SK-N-SH treated with all-trans-retinoic acid at 6 μM for 48 hours (cell line): ENCODE measurements around the gene CAV1.

ENCODE experiments used
- ATAC-seq: fragments of 200-7000 bp; cut with Tn5 transposase; 3 replicates; pipeline ENCODE4 v1.9.1; 2020; ENCODE audit warnings: mild to moderate bottlenecking, moderate library complexity
- ARNTL ChIP-seq: fragments of 450-650 bp; formaldehyde crosslinking; IDR thresholded peaks from 2 replicates; pipeline ENCODE4 v1.5.0; 2020; ENCODE audit warnings: low read depth, mild to moderate bottlenecking, moderate library complexity, borderline replicate concordance
- BACH2 ChIP-seq: fragments of 250-450 bp; sonication (Bioruptor Pico); IDR thresholded peaks from 2 replicates; pipeline ENCODE4 v1.9.0; 2021; ENCODE audit warnings: mild to moderate bottlenecking, borderline replicate concordance
- CREB5 ChIP-seq: fragments of 250-450 bp; sonication (Bioruptor Pico); IDR thresholded peaks from 2 replicates; pipeline ENCODE4 v1.5.1; 2020; ENCODE audit warnings: low read depth, mild to moderate bottlenecking, moderate library complexity
- CSDC2 ChIP-seq: fragments of 250-450 bp; sonication (Bioruptor Pico); IDR thresholded peaks from 2 replicates; pipeline ENCODE4 v1.5.0; 2020; ENCODE audit warnings: mild to moderate bottlenecking, moderate library complexity
- CSRNP3 ChIP-seq: fragments of 250-450 bp; sonication (Bioruptor Pico); IDR thresholded peaks from 2 replicates; pipeline ENCODE4 v1.5.1; 2021; ENCODE audit warnings: mild to moderate bottlenecking, moderate library complexity
- ESRRG ChIP-seq: fragments of 250-450 bp; sonication (Bioruptor Pico); IDR thresholded peaks from 2 replicates; pipeline ENCODE4 v1.6.1; 2021; ENCODE audit warnings: mild to moderate bottlenecking
- GLIS3 ChIP-seq: fragments of 250-450 bp; sonication (Bioruptor Pico); IDR thresholded peaks from 2 replicates; pipeline ENCODE4 v1.5.0; 2020; ENCODE audit warnings: mild to moderate bottlenecking, moderate library complexity
- ISL1 ChIP-seq: fragments of 250-450 bp; sonication (Bioruptor Pico); IDR thresholded peaks from 2 replicates; pipeline ENCODE4 v2.1.2; 2022; ENCODE audit warnings: mild to moderate bottlenecking, moderate library complexity
- OSR1 ChIP-seq: fragments of 250-450 bp; sonication (Bioruptor Pico); IDR thresholded peaks from 2 replicates; pipeline ENCODE4 v1.8.0; 2022; ENCODE audit warnings: moderate library complexity, mild to moderate bottlenecking, inconsistent platforms
- PATZ1 ChIP-seq: fragments of 250-450 bp; sonication (Bioruptor Pico); IDR thresholded peaks from 2 replicates; pipeline ENCODE4 v1.8.0; 2020; ENCODE audit warnings: mild to moderate bottlenecking, moderate library complexity, borderline replicate concordance
- POU6F1 ChIP-seq: fragments of 250-450 bp; sonication (Bioruptor Pico); IDR thresholded peaks from 2 replicates; pipeline ENCODE4 v1.8.0; 2021; ENCODE audit warnings: low read depth, mild to moderate bottlenecking, moderate library complexity, borderline replicate concordance
- PPARA ChIP-seq: fragments of 250-450 bp; sonication (Bioruptor Pico); IDR thresholded peaks from 2 replicates; pipeline ENCODE4 v1.5.0; 2020; ENCODE audit warnings: mild to moderate bottlenecking, borderline replicate concordance
- RARB ChIP-seq: fragments of 250-450 bp; sonication (Bioruptor Pico); IDR thresholded peaks from 2 replicates; pipeline ENCODE4 v1.8.0; 2021; ENCODE audit warnings: mild to moderate bottlenecking, moderate library complexity
- SNAI2 ChIP-seq: fragments of 250-450 bp; sonication (Bioruptor Pico); IDR thresholded peaks from 2 replicates; pipeline ENCODE4 v1.5.0; 2020; ENCODE audit warnings: mild to moderate bottlenecking, moderate library complexity
- TCF4 ChIP-seq: fragments of 250-450 bp; sonication (Bioruptor Pico); IDR thresholded peaks from 2 replicates; pipeline ENCODE4 v1.8.0; 2021; ENCODE audit warnings: mild to moderate bottlenecking, moderate library complexity, borderline replicate concordance
- TOX ChIP-seq: fragments of 250-450 bp; sonication (Bioruptor Pico); IDR thresholded peaks from 2 replicates; pipeline ENCODE4 v1.8.0; 2021; ENCODE audit warnings: mild to moderate bottlenecking, moderate library complexity, borderline replicate concordance
- ZC3H10 ChIP-seq: fragments of 250-450 bp; sonication (Bioruptor Pico); IDR thresholded peaks from 2 replicates; pipeline ENCODE4 v1.5.1; 2021; ENCODE audit warnings: mild to moderate bottlenecking, moderate library complexity
- ZFP3 ChIP-seq: fragments of 250-450 bp; sonication (Bioruptor Pico); IDR thresholded peaks from 2 replicates; pipeline ENCODE4 v1.5.0; 2020; ENCODE audit warnings: mild to moderate bottlenecking, moderate library complexity
- ZFP30 ChIP-seq: fragments of 450-650 bp; formaldehyde crosslinking; IDR thresholded peaks from 2 replicates; pipeline ENCODE4 v1.5.0; 2022; ENCODE audit warnings: mild to moderate bottlenecking, moderate library complexity
- ZNF565 ChIP-seq: fragments of 450-650 bp; formaldehyde crosslinking; conservative IDR thresholded peaks from 2 replicates; pipeline ENCODE4 v1.5.0; 2020; ENCODE audit warnings: low read depth, mild to moderate bottlenecking, moderate library complexity
- ZNF70 ChIP-seq: fragments of 450-650 bp; formaldehyde crosslinking; IDR thresholded peaks from 2 replicates; pipeline ENCODE4 v1.5.0; 2020; ENCODE audit warnings: mild to moderate bottlenecking, moderate library complexity
- ZNF8 ChIP-seq: fragments of 450-650 bp; formaldehyde crosslinking; IDR thresholded peaks from 2 replicates; pipeline ENCODE4 v1.5.0; 2020; ENCODE audit warnings: mild to moderate bottlenecking, moderate library complexity
- TF ChIP-seq, protein P1 (sequence below): fragments of 250-450 bp; sonication (Bioruptor Pico); IDR thresholded peaks from 2 replicates; pipeline ENCODE4 v1.5.0; 2020; ENCODE audit warnings: mild to moderate bottlenecking, moderate library complexity

The CAV1 gene

GRCh38 chr7:116595063-116595462 is 70.2 kb downstream of the CAV1 start (continued):
- TF ChIP-seq ARNTL (CRISPR knock-in tag) (no peak), ZC3H10 (CRISPR knock-in tag) (no peak), CSDC2 (CRISPR knock-in tag) (no peak), ISL1 (CRISPR knock-in tag) (no peak)
- TF ChIP-seq, all 23 proteins: peak for 0

- TF ChIP-seq CSDC2 (CRISPR knock-in tag) (no peak), POU6F1 (CRISPR knock-in tag) (no peak), BACH2 (CRISPR knock-in tag) (no peak), ISL1 (CRISPR knock-in tag) (no peak), ZNF70 (CRISPR knock-in tag) (no peak), ZFP3 (CRISPR knock-in tag) (no peak), ZNF565 (CRISPR knock-in tag) (no peak), SNAI2 (CRISPR knock-in tag) (no peak), CSRNP3 (CRISPR knock-in tag) (no peak), ZNF8 (CRISPR knock-in tag) (no peak), TCF4 (CRISPR knock-in tag) (no peak), ZFP30 (CRISPR knock-in tag) (no peak), OSR1 (CRISPR knock-in tag) (no peak), PATZ1 (CRISPR knock-in tag) (no peak), RARB (CRISPR knock-in tag) (no peak), ESRRG (CRISPR knock-in tag) (no peak), CREB5 (CRISPR knock-in tag) (no peak), GLIS3 (CRISPR knock-in tag) (no peak), PPARA (CRISPR knock-in tag) (no peak)
- TF ChIP-seq, protein P1, sequence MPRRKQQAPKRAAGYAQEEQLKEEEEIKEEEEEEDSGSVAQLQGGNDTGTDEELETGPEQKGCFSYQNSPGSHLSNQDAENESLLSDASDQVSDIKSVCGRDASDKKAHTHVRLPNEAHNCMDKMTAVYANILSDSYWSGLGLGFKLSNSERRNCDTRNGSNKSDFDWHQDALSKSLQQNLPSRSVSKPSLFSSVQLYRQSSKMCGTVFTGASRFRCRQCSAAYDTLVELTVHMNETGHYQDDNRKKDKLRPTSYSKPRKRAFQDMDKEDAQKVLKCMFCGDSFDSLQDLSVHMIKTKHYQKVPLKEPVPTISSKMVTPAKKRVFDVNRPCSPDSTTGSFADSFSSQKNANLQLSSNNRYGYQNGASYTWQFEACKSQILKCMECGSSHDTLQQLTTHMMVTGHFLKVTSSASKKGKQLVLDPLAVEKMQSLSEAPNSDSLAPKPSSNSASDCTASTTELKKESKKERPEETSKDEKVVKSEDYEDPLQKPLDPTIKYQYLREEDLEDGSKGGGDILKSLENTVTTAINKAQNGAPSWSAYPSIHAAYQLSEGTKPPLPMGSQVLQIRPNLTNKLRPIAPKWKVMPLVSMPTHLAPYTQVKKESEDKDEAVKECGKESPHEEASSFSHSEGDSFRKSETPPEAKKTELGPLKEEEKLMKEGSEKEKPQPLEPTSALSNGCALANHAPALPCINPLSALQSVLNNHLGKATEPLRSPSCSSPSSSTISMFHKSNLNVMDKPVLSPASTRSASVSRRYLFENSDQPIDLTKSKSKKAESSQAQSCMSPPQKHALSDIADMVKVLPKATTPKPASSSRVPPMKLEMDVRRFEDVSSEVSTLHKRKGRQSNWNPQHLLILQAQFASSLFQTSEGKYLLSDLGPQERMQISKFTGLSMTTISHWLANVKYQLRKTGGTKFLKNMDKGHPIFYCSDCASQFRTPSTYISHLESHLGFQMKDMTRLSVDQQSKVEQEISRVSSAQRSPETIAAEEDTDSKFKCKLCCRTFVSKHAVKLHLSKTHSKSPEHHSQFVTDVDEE (CRISPR knock-in tag): no peak
- no peak for ATAC-seq
Observed at GRCh38 chr7:116597384-116597783, 72.5 kb downstream of the CAV1 start.

- ATAC-seq: peak; percentile 92
- TF ChIP-seq TOX (CRISPR knock-in tag): no peak
- no peak for TF ChIP-seq ESRRG (CRISPR knock-in tag)
- no peak for TF ChIP-seq CSDC2 (CRISPR knock-in tag)
- TF ChIP-seq ZNF70 (CRISPR knock-in tag): no peak
- TF ChIP-seq ZFP3 (CRISPR knock-in tag): no peak
- TF ChIP-seq POU6F1 (CRISPR knock-in tag): no peak
- no peak for TF ChIP-seq PPARA (CRISPR knock-in tag)
- no peak for TF ChIP-seq BACH2 (CRISPR knock-in tag)
- TF ChIP-seq OSR1 (CRISPR knock-in tag): no peak
- no peak for TF ChIP-seq ZNF8 (CRISPR knock-in tag)
- no peak for TF ChIP-seq RARB (CRISPR knock-in tag)
- TF ChIP-seq CREB5 (CRISPR knock-in tag): no peak
- no peak for TF ChIP-seq PATZ1 (CRISPR knock-in tag)
- no peak for TF ChIP-seq TCF4 (CRISPR knock-in tag)
- TF ChIP-seq SNAI2 (CRISPR knock-in tag): no peak
- TF ChIP-seq ARNTL (CRISPR knock-in tag): no peak
- no peak for TF ChIP-seq ZC3H10 (CRISPR knock-in tag)
Observed at GRCh38 chr7:116598278-116598677, 73.4 kb downstream of the CAV1 start.
